Choroid plexus epithelial cell (primary cell): Measurements from ENCODE around the gene KAT8.

Source experiments
- DNase-seq: peaks from one replicate; pipeline ENCODE4 v3.0.0-alpha.2; 2010; ENCODE audit warnings: low read depth
- H3K4me3 ChIP-seq: 2 replicates; pipeline ENCODE4 v1.5.1; 2011; ENCODE audit warnings: low read depth, mild to moderate bottlenecking, control low read depth, low read length, moderate library complexity
- CTCF ChIP-seq: conservative IDR thresholded peaks from 2 replicates; pipeline ENCODE4 v1.5.1; 2011; ENCODE audit warnings: low read depth, mild to moderate bottlenecking, control low read depth, inconsistent platforms, low read length, moderate library complexity

The KAT8 gene

GRCh38 chr16:31076319-31076718 lies 41.1 kb upstream of the KAT8 start:
- TF ChIP-seq CTCF: no peak
- DNase-seq: no peak
- no peak overlapping the region for H3K4me3 ChIP-seq

- DNase-seq: no peak
These were observed 40.4 kb upstream of the KAT8 start for GRCh38 chr16:31077024-31077423.

DNA sequence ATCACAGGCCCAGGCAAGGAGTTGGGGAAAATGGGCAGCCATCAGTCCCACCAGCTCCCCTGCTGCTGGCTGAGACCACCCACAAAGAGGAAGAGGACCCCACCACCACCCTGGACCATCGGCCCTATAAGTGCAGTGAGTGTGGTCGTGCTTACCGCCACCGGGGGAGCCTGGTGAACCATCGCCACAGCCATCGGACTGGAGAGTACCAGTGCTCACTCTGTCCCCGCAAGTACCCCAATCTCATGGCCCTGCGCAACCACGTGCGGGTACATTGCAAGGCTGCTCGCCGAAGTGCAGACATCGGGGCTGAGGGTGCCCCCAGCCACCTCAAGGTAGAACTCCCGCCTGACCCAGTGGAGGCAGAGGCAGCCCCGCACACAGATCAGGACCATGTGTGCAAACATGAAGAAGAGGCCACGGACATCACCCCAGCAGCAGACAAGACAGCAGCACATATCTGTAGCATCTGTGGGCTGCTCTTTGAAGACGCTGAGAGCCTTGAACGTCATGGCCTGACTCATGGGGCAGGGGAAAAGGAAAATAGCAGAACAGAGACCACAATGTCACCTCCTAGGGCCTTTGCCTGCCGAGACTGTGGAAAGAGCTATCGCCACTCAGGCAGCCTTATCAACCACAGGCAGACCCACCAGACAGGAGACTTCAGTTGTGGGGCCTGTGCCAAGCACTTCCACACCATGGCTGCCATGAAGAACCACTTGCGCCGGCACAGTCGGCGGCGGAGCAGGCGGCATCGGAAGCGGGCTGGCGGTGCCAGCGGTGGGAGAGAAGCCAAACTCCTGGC lies 39.7 kb upstream of the KAT8 start:
- no peak for DNase-seq
- peak; percentile 14 for TF ChIP-seq CTCF
- H3K4me3 ChIP-seq: no peak overlapping the region

More at GRCh38 chr16:31077024-31077423, 40.4 kb upstream of the KAT8 start:
- TF ChIP-seq CTCF: no peak
- no peak overlapping the region for H3K4me3 ChIP-seq

- H3K4me3 ChIP-seq: no peak overlapping the region
- DNase-seq: no peak
- TF ChIP-seq CTCF: no peak
These were observed 38.7 kb upstream of the KAT8 start for GRCh38 chr16:31078597-31079341.

- TF ChIP-seq CTCF: no peak
- H3K4me3 ChIP-seq: no peak overlapping the region
- no peak for DNase-seq
These were observed 38.0 kb upstream of the KAT8 start for GRCh38 chr16:31079342-31079944.

DNA sequence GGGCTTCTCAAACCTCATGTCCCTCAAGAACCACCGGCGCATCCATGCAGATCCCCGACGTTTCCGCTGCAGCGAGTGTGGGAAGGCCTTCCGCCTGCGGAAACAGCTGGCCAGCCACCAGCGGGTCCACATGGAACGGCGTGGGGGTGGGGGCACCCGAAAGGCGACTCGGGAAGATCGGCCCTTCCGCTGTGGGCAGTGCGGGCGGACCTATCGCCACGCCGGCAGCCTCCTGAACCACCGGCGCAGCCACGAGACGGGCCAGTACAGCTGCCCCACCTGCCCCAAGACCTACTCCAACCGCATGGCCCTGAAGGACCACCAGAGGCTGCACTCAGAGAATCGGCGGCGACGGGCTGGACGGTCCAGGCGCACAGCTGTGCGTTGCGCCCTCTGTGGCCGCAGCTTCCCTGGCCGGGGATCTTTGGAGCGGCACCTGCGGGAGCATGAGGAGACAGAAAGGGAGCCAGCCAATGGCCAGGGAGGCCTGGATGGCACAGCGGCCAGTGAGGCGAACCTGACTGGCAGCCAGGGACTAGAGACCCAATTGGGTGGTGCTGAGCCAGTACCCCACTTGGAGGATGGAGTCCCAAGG lies 37.3 kb upstream of the KAT8 start:
- DNase-seq: no peak
- no peak overlapping the region for H3K4me3 ChIP-seq
- TF ChIP-seq CTCF: no peak
